Measurements from ENCODE around the gene EIF2A. TPM values are rescaled to one million over a fixed set of nuclear protein-coding genes. Genes with fewer than 3 reads are reported as not detected.

EIF2A gene
- total RNA-seq, 1 experiment from 2014 or later = 117 TPM

- DNase-seq (ENCODE audit: unreplicated experiment) = no peak
- POLR2A ChIA-PET = no interaction called here
- H3K36me3 Mint-ChIP-seq (ENCODE audit: insufficient read depth, unreplicated experiment) = no peaks in the 10 kb centered on the region
- intact Hi-C loops (cut with micrococcal nuclease) = no loop called here
- no peaks in the 10 kb centered on the region for H3K27me3 Mint-ChIP-seq (ENCODE audit: insufficient read depth, unreplicated experiment)
- peaks cover 8% of the 10 kb centered on the region for H3K9me3 Mint-ChIP-seq (ENCODE audit: unreplicated experiment)
- H3K4me1 Mint-ChIP-seq (ENCODE audit: insufficient read depth, unreplicated experiment) = no peaks in the 10 kb centered on the region
- no peak overlapping the region for H3K27ac Mint-ChIP-seq (ENCODE audit: low read depth, unreplicated experiment)
- H3K4me3 Mint-ChIP-seq (ENCODE audit: unreplicated experiment) = no peak overlapping the region
- BruUV-seq (replicated peaks) = no TSS peak
- no peak for TF ChIP-seq CTCF (IDR thresholded peaks at IDR 0.05; ENCODE audit: unreplicated experiment)
- CTCF ChIA-PET = interaction anchor here (1.4 to 2.1 kb wide), 2 partner anchors 9 to 95 kb away, joined by 3 to 11 read pairs; no protein-coding TSS in a partner anchor
These were observed 42.1 kb upstream of the EIF2A start for GRCh38 chr3:150504483-150504882.

- no peak overlapping the region for H3K4me3 Mint-ChIP-seq (ENCODE audit: unreplicated experiment)
- intact Hi-C loops (cut with micrococcal nuclease) = no loop called here
- no peak for DNase-seq (ENCODE audit: unreplicated experiment)
- H3K27ac Mint-ChIP-seq (ENCODE audit: low read depth, unreplicated experiment) = no peak overlapping the region
- no peak for TF ChIP-seq CTCF (IDR thresholded peaks at IDR 0.05; ENCODE audit: unreplicated experiment)
- BruUV-seq (replicated peaks) = no TSS peak
- CTCF ChIA-PET = no interaction called here
- no peaks in the 10 kb centered on the region for H3K9me3 Mint-ChIP-seq (ENCODE audit: unreplicated experiment)
- no peaks in the 10 kb centered on the region for H3K36me3 Mint-ChIP-seq (ENCODE audit: insufficient read depth, unreplicated experiment)
- H3K4me1 Mint-ChIP-seq (ENCODE audit: insufficient read depth, unreplicated experiment) = no peaks in the 10 kb centered on the region
- H3K27me3 Mint-ChIP-seq (ENCODE audit: insufficient read depth, unreplicated experiment) = no peaks in the 10 kb centered on the region
- POLR2A ChIA-PET = interaction anchor here (0.7 to 1.0 kb wide), 2 partner anchors 38 to 536 kb away, joined by 3 to 5 read pairs; partner anchors contain the start of genes EIF2A and SERP1
These were observed 38.2 kb upstream of the EIF2A start for GRCh38 chr3:150508401-150508800.

GRCh38 chr3:150509780-150510179, 36.8 kb upstream of the EIF2A start:
- Mint-ChIP-seq H3K4me3 (ENCODE audit: unreplicated experiment) (no peak overlapping the region), H3K36me3 (ENCODE audit: insufficient read depth, unreplicated experiment) (no peaks in the 10 kb centered on the region), H3K9me3 (ENCODE audit: unreplicated experiment) (no peaks in the 10 kb centered on the region), H3K27ac (ENCODE audit: low read depth, unreplicated experiment) (no peak overlapping the region), H3K27me3 (ENCODE audit: insufficient read depth, unreplicated experiment) (no peaks in the 10 kb centered on the region), H3K4me1 (ENCODE audit: insufficient read depth, unreplicated experiment) (no peaks in the 10 kb centered on the region)
- TF ChIP-seq CTCF (IDR thresholded peaks at IDR 0.05; ENCODE audit: unreplicated experiment) = no peak
- ChIA-PET CTCF (interaction anchor here (0.6 to 0.7 kb wide), 2 partner anchors 9 to 95 kb away, joined by 3 to 4 read pairs; no protein-coding TSS in a partner anchor), POLR2A (no interaction called here)
- DNase-seq (ENCODE audit: unreplicated experiment) = no peak
- no TSS peak for BruUV-seq (replicated peaks)
- intact Hi-C loops (cut with micrococcal nuclease) = no loop called here

- BruUV-seq (replicated peaks) = no TSS peak
- Mint-ChIP-seq H3K27me3 (ENCODE audit: insufficient read depth, unreplicated experiment) (no peaks in the 10 kb centered on the region), H3K4me1 (ENCODE audit: insufficient read depth, unreplicated experiment) (no peaks in the 10 kb centered on the region), H3K27ac (ENCODE audit: low read depth, unreplicated experiment) (no peak overlapping the region), H3K9me3 (ENCODE audit: unreplicated experiment) (no peaks in the 10 kb centered on the region), H3K4me3 (ENCODE audit: unreplicated experiment) (no peak overlapping the region), H3K36me3 (ENCODE audit: insufficient read depth, unreplicated experiment) (no peaks in the 10 kb centered on the region)
- ChIA-PET CTCF (interaction anchor here (0.6 to 1.2 kb wide), 3 partner anchors 34 to 253 kb away, joined by 3 read pairs; no protein-coding TSS in a partner anchor), POLR2A (interaction anchor here (0.6 to 0.7 kb wide), 3 partner anchors 105 to 678 kb away, joined by 3 read pairs; no protein-coding TSS in a partner anchor)
- no peak for DNase-seq (ENCODE audit: unreplicated experiment)
- no peak for TF ChIP-seq CTCF (IDR thresholded peaks at IDR 0.05; ENCODE audit: unreplicated experiment)
- intact Hi-C loops (cut with micrococcal nuclease) = no loop called here
These were observed 35.3 kb upstream of the EIF2A start for GRCh38 chr3:150511122-150511821.
